Panc1 (cell line): ENCODE data around the gene HEATR5A. TPM values are rescaled to one million over a fixed set of nuclear protein-coding genes. Genes with fewer than 3 reads are reported as not detected.

ENCODE experiments used
- ATAC-seq: fragments of 200-7000 bp; cut with Tn5 transposase; 2 replicates; pipeline ENCODE4 v1.9.1; 2020; ENCODE audit warnings: mild to moderate bottlenecking, moderate library complexity
- BruUV-seq: library from RNA; stranded (reverse); fragments of 400-500 nt; replicated peaks from 2 replicates; lab custom pipeline; 2021; lab: Mats Ljungman, UMichigan
- CTCF ChIA-PET: fragments of 300-600 bp; sonication (Branson Sonifier 250); formaldehyde crosslinking; loops from one replicate; lab custom pipeline; 2022; ENCODE audit warnings: antibody characterized with exemption; lab: Charles Lee
- POLR2A ChIA-PET: fragments of 300-600 bp; sonication (Branson Sonifier 250); formaldehyde crosslinking; loops from one replicate; lab custom pipeline; 2022; ENCODE audit warnings: antibody characterized with exemption; lab: Charles Lee
- DNase-seq: peaks from one replicate; pipeline ENCODE4 v3.0.0-alpha.2; 2010; ENCODE audit warnings: low read depth, low spot score
- H3K27ac ChIP-seq: 2 replicates; pipeline ENCODE4 v1.5.1; 2011; ENCODE audit warnings: mild to moderate bottlenecking, low read length, inconsistent platforms
- H3K27me3 ChIP-seq: fragments of 200-500 bp; sonication (Bioruptor generic); 2 replicates; pipeline ENCODE4 v1.6.0; 2014; ENCODE audit warnings: low read length, inconsistent platforms; ENCODE audit not compliant: control insufficient read depth, insufficient read depth
- H3K36me3 ChIP-seq: fragments of 200-500 bp; sonication (Bioruptor generic); 2 replicates; pipeline ENCODE4 v1.5.1; 2014; ENCODE audit warnings: inconsistent platforms, mild to moderate bottlenecking, low read length, moderate library complexity; ENCODE audit not compliant: control insufficient read depth, insufficient read depth
- H3K4me1 ChIP-seq: 2 replicates; pipeline ENCODE4 v1.5.1; 2011; ENCODE audit warnings: inconsistent platforms, mild to moderate bottlenecking, low read length, moderate library complexity; ENCODE audit not compliant: control insufficient read depth, insufficient read depth
- H3K4me3 ChIP-seq, 2 experiments: 2 replicates each; pipeline ENCODE4 v1.5.1; 2011 to 2012; ENCODE audit warnings: low read depth in 2 of 2, low read length in 2 of 2, mild to moderate bottlenecking in 2 of 2, inconsistent platforms in 1 of 2, moderate library complexity in 1 of 2
- H3K9me3 ChIP-seq: fragments of 200-500 bp; sonication (Bioruptor generic); 2 replicates; pipeline ENCODE4 v1.5.1; 2014; ENCODE audit warnings: low read depth, mild to moderate bottlenecking, inconsistent platforms, low read length, moderate library complexity; ENCODE audit not compliant: control insufficient read depth, insufficient read depth
- POLR2AphosphoS5 ChIP-seq: IDR thresholded peaks from 2 replicates; pipeline ENCODE4 v1.6.1; 2012; ENCODE audit warnings: mild to moderate bottlenecking, low read depth, low read length, moderate library complexity
- SIN3A ChIP-seq: IDR thresholded peaks from 2 replicates; pipeline ENCODE4 v1.6.1; 2012; ENCODE audit warnings: low read depth, mild to moderate bottlenecking, low read length, moderate library complexity, borderline replicate concordance; ENCODE audit not compliant: insufficient read depth
- TCF7L2 ChIP-seq: IDR thresholded peaks from 2 replicates; pipeline ENCODE4 v1.6.1; 2011; ENCODE audit warnings: mild to moderate bottlenecking, low read depth, low read length, inconsistent platforms
- in situ Hi-C: cut with HindIII; loops from 2 replicates; pipeline ENCODE4 v1.10.0; 2016; ENCODE audit warnings: low sequenced_read_pairs, low pct_unique_long_range_greater_than_20kb
- intact Hi-C: fragments of 100-400 bp; cut with micrococcal nuclease; formaldehyde crosslinking; loops from one replicate; pipeline ENCODE4 v1.10.0; 2022; ENCODE audit not compliant: unreplicated experiment
- total RNA-seq: library from RNA; stranded (reverse); gene quantifications from one replicate; pipeline ENCODE4 v1.2.1, GENCODE V29; 2021; ENCODE audit not compliant: unreplicated experiment
- TF ChIP-seq, protein P1 (sequence below), 2 experiments: IDR thresholded peaks; 2 replicates each; pipeline ENCODE4 v1.6.1; 2011 to 2012; ENCODE audit warnings: low read depth in 2 of 2, control low read depth in 1 of 2, low read length in 1 of 2, mild to moderate bottlenecking in 1 of 2, moderate library complexity in 1 of 2; ENCODE audit not compliant: insufficient read depth in 1 of 2
- TF ChIP-seq, protein P2 (sequence below): fragments of 450-650 bp; IDR thresholded peaks from 2 replicates; pipeline ENCODE4 v1.5.1; 2017; ENCODE audit warnings: mild to moderate bottlenecking

Gene HEATR5A
- total RNA-seq, 1 experiment from 2014 or later = 22.0 TPM

- H3K9me3 ChIP-seq = no peaks in the 10 kb centered on the region
- intact Hi-C loops = no loop called here
- BruUV-seq = no TSS peak
- in situ Hi-C loops = no loop called here
- H3K4me3 ChIP-seq = peak overlapping the region; percentile 90 to 94
- no peaks in the 10 kb centered on the region for H3K27me3 ChIP-seq
- H3K27ac ChIP-seq = peak overlapping the region; percentile 83
- peaks cover 8% of the 10 kb centered on the region; the same call in 1 of the 2 replicates for H3K4me1 ChIP-seq
- TF ChIP-seq, protein P1, sequence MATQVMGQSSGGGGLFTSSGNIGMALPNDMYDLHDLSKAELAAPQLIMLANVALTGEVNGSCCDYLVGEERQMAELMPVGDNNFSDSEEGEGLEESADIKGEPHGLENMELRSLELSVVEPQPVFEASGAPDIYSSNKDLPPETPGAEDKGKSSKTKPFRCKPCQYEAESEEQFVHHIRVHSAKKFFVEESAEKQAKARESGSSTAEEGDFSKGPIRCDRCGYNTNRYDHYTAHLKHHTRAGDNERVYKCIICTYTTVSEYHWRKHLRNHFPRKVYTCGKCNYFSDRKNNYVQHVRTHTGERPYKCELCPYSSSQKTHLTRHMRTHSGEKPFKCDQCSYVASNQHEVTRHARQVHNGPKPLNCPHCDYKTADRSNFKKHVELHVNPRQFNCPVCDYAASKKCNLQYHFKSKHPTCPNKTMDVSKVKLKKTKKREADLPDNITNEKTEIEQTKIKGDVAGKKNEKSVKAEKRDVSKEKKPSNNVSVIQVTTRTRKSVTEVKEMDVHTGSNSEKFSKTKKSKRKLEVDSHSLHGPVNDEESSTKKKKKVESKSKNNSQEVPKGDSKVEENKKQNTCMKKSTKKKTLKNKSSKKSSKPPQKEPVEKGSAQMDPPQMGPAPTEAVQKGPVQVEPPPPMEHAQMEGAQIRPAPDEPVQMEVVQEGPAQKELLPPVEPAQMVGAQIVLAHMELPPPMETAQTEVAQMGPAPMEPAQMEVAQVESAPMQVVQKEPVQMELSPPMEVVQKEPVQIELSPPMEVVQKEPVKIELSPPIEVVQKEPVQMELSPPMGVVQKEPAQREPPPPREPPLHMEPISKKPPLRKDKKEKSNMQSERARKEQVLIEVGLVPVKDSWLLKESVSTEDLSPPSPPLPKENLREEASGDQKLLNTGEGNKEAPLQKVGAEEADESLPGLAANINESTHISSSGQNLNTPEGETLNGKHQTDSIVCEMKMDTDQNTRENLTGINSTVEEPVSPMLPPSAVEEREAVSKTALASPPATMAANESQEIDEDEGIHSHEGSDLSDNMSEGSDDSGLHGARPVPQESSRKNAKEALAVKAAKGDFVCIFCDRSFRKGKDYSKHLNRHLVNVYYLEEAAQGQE (IDR thresholded peaks at IDR 0.05; ENCODE audit: insufficient read depth in 1 of 2, low read depth in 2 of 2, low read length in 1 of 2) = no peak
- no peak for TF ChIP-seq SIN3A
- TF ChIP-seq POLR2AphosphoS5 = no peak
- ATAC-seq (peak; percentile 81), DNase-seq (no peak)
- no peaks in the 10 kb centered on the region; the same call in 1 of the 2 replicates for H3K36me3 ChIP-seq
- ChIA-PET POLR2A (interaction anchor here (0.6 to 0.9 kb wide), 2 partner anchors 34 to 442 kb away, joined by 3 read pairs; no protein-coding TSS in a partner anchor), CTCF (no interaction called here)
Observed at GRCh38 chr14:31419967-31420318, 407 bp downstream of the HEATR5A start.

DNA sequence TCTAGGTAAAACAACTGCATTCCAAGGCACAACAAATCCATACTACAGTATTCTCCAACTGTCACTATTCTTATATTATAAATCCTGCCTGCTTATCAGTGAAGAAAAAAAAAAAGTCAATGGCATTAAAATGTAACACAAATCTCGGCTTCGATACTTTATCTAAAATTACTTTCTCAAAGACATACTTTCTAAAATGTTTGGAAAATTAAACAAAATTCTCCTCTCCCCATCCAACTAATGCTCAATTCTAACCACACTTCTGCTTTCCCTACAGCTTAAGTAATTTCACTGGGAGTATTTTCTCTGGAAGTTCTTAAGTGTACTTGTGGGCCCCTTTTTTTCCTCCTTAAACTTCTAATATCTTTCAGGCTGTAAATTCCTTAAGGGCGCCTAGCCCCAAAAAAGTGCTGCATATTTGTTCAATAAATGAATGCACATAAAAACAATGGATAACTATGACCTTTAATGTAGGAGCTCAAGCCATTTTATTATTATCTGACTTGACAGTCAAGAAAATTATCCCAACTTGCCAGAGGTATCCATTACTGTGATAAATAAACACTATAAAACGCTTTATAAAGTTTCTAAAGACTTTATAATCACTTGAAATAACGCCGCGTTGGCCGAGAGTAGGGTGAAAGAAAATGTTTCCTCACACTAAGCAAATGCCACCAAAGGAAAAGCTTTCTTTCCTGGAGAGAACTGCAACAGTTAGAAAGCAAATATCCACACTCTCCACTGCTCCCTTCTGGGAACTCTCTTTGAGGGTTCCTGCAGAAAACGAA lies 977 bp downstream of the HEATR5A start:
- POLR2A ChIA-PET = interaction anchor here (0.7 kb wide), 1 partner anchor 145 kb away, joined by 5 read pairs; no protein-coding TSS in a partner anchor
- no peaks in the 10 kb centered on the region; the same call in 1 of the 2 replicates for H3K36me3 ChIP-seq
- intact Hi-C loops = no loop called here
- ATAC-seq (no peak), DNase-seq (no peak)
- peaks cover 9% of the 10 kb centered on the region; the same call in 1 of the 2 replicates for H3K4me1 ChIP-seq
- H3K9me3 ChIP-seq = no peaks in the 10 kb centered on the region
- TSS peak; percentile 72 for BruUV-seq
- CTCF ChIA-PET = no interaction called here
- peak overlapping the region; percentile 83 for H3K27ac ChIP-seq
- H3K4me3 ChIP-seq = peak overlapping the region; percentile 90 to 94
- in situ Hi-C loops = no loop called here
- H3K27me3 ChIP-seq = no peaks in the 10 kb centered on the region
- TF ChIP-seq, protein P2, sequence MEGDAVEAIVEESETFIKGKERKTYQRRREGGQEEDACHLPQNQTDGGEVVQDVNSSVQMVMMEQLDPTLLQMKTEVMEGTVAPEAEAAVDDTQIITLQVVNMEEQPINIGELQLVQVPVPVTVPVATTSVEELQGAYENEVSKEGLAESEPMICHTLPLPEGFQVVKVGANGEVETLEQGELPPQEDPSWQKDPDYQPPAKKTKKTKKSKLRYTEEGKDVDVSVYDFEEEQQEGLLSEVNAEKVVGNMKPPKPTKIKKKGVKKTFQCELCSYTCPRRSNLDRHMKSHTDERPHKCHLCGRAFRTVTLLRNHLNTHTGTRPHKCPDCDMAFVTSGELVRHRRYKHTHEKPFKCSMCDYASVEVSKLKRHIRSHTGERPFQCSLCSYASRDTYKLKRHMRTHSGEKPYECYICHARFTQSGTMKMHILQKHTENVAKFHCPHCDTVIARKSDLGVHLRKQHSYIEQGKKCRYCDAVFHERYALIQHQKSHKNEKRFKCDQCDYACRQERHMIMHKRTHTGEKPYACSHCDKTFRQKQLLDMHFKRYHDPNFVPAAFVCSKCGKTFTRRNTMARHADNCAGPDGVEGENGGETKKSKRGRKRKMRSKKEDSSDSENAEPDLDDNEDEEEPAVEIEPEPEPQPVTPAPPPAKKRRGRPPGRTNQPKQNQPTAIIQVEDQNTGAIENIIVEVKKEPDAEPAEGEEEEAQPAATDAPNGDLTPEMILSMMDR = no peak

- in situ Hi-C loops (no loop called here), intact Hi-C loops (no loop called here)
- no peaks in the 10 kb centered on the region for H3K9me3 ChIP-seq
- no TSS peak for BruUV-seq
- no peak for DNase-seq
- no peaks in the 10 kb centered on the region; the same call in 1 of the 2 replicates for H3K36me3 ChIP-seq
- ATAC-seq = no peak
- CTCF ChIA-PET = no interaction called here
- H3K27me3 ChIP-seq = no peaks in the 10 kb centered on the region
- H3K4me1 ChIP-seq = peaks cover 9% of the 10 kb centered on the region; the same call in 1 of the 2 replicates
- TF ChIP-seq, protein P2 = no peak
- TF ChIP-seq POLR2AphosphoS5 = no peak
- TF ChIP-seq, protein P1 (IDR thresholded peaks at IDR 0.05; ENCODE audit: insufficient read depth in 1 of 2, low read depth in 2 of 2, low read length in 1 of 2) = no peak
- TF ChIP-seq SIN3A = no peak
- TF ChIP-seq TCF7L2 = no peak
- POLR2A ChIA-PET = no interaction called here
- no peak overlapping the region for H3K4me3 ChIP-seq
- no peak overlapping the region; the same call in 1 of the 2 replicates for H3K27ac ChIP-seq
Observed at GRCh38 chr14:31418440-31418839, 1.9 kb downstream of the HEATR5A start.
